ENCODE data around the gene FANCG.

DNA sequence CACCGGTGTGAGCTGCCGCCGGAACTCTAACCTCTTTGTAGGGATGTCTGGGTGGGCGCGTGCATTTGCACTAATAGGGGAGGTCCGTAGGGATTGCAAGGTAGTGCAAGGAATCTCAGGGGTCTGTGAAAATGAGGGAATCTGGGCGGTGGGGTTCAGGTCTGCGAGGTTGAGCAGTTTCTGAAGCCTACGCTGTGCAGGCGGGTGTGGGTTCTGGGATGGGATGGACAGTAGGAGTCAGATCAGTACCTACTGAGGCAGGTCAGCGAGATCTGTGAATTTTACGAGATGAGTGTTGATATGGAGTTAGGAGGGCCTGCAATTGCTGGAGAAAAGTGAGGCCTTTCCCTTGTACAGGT lies 36.8 kb upstream of the FANCG start:
- TF ChIP-seq, protein P1, sequence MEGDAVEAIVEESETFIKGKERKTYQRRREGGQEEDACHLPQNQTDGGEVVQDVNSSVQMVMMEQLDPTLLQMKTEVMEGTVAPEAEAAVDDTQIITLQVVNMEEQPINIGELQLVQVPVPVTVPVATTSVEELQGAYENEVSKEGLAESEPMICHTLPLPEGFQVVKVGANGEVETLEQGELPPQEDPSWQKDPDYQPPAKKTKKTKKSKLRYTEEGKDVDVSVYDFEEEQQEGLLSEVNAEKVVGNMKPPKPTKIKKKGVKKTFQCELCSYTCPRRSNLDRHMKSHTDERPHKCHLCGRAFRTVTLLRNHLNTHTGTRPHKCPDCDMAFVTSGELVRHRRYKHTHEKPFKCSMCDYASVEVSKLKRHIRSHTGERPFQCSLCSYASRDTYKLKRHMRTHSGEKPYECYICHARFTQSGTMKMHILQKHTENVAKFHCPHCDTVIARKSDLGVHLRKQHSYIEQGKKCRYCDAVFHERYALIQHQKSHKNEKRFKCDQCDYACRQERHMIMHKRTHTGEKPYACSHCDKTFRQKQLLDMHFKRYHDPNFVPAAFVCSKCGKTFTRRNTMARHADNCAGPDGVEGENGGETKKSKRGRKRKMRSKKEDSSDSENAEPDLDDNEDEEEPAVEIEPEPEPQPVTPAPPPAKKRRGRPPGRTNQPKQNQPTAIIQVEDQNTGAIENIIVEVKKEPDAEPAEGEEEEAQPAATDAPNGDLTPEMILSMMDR (IDR thresholded peaks at IDR 0.05 in 4 of 5, conservative IDR thresholded peaks at IDR 0.05 in 1 of 5) = no peak
- no peak for TF ChIP-seq POLR2A (IDR thresholded peaks at IDR 0.05)
